GM04504 (cell line): Measurements from ENCODE around the gene OTOF.
"Not testable (repeated sequence)": the region's sequence is repeated elsewhere in the genome, so short reads cannot be mapped to it uniquely, and the experiment has no call there.

Experiments
- DNase-seq: peaks from one replicate; pipeline ENCODE4 v3.0.0-alpha.2; 2012; ENCODE audit warnings: low read depth

The OTOF gene

DNA sequence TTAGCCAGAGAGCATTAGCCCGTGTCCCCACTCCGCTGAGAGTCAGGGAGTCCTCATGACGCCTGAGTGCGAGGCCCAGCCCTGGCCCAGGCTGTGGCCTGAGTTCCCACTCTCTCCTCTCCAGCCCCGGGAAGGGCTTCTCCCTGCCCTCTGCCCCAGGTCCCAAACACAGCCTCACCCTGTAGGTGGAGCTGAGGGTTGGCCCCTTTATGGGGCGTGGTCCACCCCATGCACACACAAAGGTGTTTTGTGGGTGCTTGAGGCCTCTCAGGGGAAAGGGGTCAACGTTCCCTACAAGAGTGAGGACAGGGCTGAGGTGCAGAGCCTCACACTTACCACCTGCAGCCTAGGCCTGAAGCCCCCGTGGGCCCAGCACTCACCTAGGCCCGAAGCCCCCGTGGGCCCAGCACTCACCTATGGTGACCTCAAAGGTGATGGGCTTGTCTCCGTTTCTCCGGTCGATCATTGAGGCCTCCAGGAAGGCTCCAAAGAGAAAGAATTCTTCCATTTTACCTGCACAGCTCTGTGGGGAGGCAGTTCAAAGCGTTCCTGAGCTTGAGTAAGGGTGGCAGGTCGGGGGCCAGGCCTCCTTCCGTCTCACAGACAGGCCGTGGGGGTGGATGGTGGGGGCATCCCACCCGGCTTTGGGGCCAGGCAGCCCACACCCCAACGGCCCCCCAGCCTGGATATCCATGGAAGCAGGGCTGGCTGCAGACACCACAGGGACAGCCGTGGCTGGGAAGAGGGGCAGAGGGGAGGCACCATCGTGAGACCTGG lies 2.1 kb upstream of the OTOF start:
- no peak for DNase-seq

DNA sequence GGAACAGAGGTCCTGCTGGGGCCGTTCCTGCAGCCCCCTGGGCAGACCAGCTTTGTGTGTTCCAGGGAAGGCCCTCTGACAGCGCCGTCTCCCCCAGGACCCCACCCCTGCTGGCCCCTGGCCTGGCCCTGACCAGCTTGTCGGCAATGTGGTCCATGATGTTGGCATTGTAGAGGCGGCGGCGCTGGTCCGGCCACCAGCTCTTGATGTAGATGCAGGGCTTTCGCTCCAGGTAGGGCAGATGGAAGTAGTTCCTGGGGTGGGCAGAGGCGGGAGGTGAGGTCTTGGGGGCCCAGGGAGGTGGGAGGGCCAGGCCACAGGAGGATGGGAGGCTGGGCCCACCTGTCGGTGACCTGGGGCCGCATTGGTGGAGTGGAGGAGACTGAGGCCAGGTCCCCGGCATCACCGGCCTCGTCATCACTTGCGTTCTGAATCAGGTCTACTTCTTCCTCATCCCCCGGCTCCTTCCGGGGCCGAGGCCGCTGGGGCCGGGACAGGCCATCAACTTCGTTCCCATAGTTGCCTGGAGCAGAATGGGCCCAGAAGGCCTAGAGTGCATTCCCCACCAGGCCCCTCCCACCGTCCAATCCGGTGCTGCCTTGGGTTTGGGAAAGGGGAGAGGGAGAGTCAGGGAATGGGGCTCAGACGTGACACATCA lies 1.3 kb upstream of the OTOF start:
- DNase-seq, result no peak

DNA sequence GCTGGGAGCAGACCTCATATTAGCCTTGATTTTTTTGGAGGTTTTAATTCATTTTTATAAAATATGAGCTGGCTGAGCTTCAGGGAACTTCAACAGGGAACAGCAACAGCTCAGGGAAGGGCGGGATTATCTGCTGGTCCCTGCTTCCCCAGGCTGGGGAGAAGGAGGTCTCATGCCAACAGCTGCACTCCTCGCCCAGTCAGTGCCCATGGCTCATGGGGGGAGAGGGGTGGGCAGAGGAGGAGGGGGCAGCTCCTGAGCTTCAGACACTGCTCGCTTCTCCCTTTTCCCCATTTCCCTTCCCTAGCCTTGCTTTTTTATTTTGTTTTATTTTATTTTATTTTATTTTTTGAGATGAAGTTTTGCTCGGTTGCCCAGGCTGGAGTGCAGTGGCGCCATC lies 442 bp upstream of the OTOF start:
- no peak for DNase-seq

DNA sequence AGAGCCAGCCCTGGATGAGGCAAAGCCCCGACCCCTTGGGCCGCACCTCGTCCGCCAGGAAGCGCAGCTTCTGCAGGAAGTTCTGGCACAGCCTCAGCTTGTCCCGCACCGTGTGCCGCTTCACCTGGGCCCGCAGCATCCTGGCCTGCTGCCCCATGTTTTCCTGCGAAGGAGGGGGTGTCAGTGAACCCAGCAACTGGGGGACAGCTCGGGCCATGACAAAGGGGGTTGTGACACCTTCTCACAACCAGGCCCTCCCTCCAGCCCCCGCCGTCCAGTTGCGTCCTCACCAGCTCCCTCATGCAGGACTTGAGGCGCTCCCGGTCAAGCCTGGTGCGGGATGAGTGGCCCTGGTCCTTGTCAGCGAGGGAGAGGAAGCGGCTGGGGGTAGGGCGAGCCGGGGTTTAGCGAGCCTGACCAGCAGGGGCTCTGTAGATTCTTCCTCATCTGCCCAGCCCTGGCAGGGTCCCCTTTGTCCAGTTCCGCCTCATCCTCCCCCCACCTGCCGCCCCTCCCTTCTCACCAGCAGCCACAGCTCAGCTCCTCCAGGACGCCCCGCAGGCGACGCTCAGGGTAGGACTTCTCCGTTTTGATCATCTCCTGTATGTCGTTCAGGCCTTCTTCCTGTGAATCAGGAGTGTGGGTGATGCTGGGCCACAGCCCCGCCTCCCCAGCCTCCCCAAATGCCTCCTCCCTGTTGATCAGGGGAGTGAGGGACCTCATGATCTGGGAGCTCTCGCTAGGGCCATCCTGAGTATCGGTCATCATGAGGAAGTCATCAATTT lies 606 bp downstream of the OTOF start:
- no peak for DNase-seq

DNA sequence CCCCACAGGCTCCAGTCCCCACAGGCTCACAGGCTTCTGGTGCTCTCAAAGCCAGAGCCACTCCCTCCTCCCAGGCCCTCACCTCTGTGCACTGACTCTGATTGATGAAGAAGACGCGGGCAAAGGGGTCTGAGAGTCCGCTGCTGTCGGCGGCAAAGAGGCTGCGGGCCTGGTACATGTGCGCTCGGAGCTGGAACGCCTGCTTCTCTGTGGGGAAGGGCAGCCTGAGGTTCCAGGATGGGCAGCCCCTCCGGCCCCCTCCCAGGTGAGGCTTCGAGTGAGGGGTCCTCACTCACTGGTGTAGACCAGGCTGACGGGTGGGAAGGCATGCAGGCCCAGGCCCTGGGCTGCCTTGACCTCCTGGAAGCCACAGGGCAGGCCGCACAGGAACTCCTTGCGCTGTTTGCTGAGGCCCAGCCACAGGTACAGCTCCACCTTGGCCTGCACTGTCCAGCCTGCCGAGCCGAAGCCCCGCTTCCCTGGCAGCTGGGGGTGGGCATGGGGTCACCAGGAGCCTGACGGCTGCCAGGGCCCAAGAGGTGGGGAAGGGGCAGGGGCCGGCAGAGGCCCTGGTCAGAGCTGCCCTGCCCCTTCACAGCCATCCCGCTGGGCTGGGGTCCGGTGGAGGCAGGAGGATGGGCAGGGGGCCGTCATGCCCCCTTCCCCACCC lies 2.0 kb downstream of the OTOF start:
- DNase-seq, result no peak

DNA sequence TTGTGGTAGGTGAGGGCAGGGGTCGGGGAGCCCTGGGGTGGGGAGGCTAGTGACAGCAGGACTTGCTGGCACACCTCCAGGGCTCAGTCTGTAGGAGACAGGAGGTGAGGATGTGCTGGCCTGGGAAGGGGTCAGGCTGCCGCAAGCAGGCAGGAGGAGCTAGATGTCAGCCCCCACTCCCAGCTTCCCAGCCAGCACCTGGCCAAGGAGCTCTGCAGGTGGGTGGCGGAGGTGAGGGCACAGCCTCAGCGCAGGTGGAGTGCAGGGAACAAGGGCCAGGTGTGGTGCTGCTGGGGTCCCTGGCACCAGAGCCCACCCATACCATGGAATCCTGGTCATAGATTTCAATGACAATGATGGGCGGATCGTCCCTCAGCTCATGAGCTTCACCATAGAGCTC lies 2.9 kb downstream of the OTOF start:
- DNase-seq, result no peak

DNA sequence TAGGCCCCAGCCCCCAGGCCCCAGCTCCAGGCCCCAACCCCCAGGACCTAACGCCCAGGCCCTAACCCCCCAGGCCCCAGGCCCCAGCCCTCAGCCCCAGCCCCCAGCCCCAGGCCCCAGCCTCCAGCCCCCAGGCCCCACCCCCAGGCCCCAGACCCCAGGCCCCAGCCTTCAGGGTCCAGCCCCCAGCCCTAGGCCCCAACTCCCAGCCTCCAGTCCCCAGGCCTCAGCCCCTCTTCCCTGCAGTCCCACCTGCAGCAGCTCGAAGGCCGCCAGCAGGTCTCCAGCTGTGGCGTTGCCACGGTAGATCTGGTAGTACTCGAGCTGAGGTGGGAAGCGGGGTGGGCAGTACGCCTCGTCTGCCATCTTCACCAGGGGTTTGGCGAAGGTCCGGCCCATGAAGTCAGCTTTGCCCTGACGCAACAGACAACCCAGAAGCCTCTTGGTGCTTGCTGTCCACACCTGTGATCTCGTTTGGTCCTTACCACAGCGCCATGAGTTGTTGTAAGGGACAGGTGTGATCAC lies 3.6 kb downstream of the OTOF start:
- no peak for DNase-seq

DNA sequence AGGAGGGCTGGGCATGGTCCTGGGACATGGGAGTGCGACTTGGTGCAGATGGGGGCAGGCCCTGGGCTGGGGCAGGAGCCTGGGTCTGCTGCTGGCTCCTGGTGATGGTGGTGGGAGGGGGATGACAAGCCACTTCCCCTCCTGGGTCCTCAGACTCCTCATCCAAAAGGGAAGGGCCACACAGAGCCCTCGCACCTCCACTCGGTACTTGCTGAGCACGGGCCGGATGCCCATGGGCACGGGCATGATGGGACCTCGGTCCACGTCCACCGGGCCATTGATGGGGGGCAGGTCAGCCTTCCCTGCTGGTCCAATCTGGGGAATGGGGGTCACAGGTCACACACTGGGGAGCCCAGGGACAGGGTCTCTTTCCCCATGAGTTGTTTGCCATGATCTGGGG lies 4.1 kb downstream of the OTOF start:
- no peak for DNase-seq

DNA sequence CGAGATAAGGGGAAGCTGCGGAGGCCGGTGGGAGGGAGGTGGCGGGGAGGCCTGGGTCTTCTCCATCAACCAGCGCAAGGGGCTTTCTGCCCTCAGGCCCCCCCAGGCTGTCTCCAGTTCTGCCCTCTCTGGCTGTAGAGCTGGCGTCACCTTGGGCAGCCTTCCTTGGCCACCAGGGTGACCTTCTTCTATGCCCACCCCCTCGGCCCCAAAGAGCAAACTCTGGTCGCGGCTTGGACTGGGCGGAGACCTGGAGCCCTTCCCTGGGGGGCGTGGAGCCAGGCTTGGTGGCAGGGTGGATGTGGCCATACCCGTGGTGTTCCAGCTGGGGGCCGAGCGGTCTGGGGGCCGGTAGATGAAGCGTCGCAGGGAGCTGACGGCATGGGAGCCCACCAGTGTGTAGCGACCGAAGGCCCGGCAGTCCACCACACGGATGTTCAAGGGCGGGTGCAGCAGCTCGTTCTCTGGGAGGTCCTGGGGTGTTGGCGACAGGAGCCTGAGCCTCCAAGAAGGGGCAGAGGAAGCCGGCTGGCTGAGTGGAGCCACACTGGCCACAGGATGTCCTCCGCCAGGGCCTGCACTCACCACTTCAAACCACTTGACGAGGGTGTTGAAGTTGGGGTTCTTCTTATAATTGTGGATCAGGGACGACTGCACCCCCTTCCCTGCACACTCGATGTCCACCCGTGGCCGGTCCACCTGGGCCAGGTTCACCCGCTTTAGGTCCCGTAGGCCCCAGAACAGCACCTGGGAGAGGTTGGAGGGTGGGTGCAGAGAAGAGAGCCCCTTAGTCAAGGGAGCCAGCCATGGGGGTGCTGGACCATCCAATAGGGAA lies 4.9 kb downstream of the OTOF start:
- DNase-seq, result no peak

DNA sequence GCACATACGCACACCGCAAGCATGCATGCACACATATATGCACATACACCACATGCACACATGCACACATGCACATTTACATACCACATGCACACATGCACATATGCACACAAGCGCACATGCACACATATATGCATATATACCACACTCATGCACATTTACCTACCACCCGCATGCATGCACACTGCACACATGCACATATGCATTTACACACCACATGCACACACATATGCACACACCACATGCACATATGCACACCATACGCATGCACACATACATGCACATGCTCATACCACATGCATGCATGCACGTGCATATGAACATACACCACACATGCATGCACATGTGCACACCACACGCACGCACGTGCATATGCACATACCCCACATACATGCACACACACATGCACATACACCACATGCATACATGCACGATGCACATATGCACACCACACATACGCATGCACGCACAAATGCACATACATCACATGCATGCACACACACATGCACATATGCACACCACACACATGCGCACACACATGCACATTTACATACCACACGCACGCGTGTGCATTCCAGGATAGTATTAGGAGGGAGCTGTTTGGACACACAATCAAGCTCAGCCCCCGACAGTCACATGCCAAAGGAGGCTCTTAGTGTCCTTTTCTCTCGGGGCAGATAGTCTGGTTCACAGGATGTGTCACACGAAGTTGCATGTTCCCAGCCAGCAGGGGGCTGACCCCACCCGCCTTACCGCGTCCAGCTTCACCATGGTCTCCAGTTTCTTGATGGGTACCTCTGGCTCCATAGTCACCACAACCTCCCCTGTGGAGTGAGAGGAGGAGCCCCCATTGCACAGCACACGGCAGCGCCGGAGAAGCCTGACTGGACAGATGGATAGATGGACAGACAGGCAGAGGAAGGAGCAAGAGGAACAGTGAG lies 5.9 kb downstream of the OTOF start:
- no peak for DNase-seq

DNA sequence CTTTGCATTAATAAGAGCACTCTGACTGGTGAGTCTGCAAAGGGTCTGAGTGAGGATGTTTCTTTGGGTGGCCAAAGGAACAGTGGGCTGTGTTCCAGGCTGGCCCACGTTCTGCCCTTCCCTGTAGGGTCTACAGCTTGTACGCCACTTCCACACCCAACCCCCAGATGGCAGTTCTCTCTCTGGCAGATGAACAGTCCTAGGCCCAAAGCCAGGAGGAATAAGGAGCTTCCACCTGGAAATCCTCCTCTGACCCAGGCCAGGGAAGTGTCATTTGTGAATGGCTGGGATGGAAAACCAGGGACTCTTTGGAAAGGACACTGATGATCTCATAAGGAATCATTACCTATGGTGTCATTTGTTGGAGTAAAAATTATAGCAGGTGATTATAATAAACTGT lies 6.6 kb downstream of the OTOF start:
- no peak for DNase-seq

DNA sequence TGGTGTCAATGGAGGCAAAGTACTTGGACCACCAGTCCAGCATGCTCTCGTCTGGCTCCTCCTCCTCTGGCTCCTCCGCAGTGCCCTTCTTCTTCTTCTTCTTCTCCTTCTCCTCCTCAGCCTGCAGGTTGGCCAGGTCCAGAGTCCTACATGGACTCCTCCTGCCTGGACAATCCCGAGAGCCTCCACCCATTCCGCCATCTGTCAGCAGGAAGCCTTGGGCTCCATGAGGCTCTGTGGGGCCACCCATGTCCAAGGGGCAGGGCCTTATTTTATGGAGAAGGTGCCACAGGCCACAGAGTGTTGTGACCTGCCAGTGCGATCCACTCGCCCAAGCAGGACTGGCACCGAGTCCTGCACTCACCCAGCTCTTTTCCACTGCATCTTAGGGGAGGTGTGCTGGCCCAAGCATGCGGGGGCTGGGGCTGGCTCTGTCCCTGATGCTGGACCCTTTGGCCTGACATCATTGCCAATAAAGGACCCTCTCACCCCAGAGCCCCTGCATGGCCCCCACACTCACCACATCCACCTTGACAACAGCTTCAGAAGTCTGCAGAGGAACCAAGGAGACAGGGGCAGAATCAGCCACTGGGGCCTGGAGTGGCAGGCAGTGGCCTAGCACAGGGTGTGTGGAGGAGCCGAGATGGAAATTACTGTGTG lies 7.2 kb downstream of the OTOF start:
- DNase-seq, result no peak

DNA sequence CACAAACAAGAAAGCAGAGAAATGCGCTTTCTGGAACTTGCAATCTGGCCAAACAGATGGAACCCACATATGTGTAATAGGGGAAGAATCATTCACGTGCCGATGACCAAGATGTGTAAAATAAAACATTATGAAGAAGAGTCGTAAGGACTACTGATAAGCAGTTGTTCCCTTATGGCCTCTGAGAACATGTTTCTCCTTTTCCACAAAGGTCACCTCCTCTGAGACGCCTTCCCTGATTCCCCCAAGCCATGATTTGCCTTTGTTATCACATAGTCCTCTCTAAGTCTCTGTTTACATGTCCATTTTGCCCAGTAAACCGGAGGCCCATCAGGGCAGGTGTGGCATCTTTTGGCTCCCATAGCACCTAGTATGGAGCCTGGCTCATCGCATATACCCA lies 8.0 kb downstream of the OTOF start:
- DNase-seq, result no peak

DNA sequence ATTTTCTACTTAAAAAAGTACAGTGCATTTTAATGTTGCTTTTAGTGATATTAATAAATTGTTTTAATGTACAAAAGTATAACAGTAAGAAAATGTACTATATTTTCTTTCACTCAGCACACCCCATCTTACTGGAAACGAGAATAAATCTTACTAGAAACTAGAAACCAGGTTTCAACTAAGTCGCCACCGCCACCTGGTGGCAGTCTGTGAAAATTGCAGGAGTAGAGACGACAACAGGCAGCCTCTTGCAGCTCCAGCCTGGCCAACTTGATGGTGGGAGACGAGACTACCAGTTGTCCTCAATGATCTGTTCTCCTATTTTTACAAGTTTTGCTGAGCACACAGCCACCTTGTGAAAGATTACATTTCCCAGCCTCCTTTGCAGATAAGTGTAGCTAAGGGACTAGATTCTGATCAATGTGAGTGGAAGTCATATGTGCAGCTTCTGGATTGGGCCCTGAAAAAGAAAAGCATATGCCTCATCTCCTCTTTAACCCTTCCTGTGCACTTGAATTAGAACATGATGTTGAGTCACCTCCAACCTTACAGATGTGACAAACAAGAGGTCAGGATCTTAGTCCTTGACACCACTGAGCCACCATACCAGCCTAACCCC lies 8.7 kb downstream of the OTOF start:
- peak; percentile 8 for DNase-seq

DNA sequence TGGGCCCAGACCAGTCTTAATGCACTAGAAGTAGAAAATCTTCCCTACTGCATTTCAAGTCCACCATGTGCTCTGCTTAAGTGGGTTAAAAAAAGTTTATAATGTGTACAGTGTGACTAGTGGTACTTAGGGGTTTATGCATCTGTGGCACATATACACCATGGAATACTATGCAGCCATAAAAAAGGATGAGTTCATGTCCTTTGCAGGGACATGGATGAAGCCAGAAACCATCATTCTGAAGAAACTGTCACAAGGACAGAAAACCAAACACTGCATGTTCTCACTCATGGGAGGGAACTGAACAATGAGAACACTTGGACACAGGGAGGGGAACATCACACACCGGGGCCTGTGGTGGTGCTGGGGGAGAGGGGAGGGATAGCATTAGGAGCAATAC lies 9.4 kb downstream of the OTOF start:
- not testable (repeated sequence) for DNase-seq

DNA sequence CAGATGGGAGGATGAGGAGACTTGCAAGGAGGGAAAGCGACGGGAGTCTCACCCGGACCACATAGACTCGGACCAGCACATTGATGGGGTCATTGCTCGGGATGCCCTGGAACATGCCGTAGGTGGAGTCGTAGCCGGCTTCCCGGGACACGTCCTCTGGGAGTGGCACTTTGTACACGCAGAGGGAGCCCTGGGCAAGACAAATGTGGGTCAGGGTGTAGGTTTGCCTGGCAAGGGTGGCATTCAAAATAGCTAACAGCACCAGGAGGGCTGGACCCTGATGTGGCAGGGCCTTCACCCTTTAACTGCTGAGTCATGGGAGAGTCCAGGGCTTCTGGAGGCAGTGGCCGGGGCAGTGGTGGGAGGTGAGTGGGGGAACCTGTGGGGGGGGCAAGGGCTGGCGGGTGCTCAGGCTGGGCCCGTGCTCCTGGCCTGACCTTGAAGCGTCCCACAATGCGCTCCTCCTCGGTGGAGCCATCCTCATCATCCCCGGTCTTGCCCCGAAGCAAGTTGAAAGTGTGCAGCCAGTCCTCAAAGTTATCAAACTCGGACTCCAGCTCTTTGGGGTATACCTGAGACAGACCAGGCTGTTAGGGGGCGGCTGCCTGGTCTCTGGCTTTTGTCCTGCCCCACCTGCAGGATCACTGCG lies 11.1 kb downstream of the OTOF start:
- no peak for DNase-seq

DNA sequence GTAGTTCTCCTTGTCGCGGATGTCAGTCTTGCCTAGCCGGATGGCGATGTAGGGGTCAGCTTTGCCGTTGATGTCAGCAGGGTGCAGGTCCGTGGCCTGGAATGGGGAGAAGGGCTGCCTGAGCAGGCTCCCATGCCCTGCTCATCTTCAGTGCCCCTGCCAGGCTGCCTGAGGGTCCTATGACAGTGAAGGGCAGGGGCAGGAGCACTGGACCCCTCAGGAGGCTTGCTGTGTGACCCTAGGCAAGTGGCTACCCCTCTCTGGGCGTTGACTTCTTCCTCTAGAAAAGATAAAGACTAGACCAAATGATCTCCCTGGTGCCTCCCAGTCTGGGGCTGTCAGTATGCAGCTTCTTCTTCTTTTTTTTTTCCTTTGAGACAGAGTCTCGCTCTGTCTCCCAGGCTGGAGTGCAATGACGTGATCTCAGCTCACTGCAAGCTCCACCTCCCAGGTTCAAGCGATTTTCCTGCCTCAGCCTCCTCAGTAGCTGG lies 11.9 kb downstream of the OTOF start:
- DNase-seq, result no peak

DNA sequence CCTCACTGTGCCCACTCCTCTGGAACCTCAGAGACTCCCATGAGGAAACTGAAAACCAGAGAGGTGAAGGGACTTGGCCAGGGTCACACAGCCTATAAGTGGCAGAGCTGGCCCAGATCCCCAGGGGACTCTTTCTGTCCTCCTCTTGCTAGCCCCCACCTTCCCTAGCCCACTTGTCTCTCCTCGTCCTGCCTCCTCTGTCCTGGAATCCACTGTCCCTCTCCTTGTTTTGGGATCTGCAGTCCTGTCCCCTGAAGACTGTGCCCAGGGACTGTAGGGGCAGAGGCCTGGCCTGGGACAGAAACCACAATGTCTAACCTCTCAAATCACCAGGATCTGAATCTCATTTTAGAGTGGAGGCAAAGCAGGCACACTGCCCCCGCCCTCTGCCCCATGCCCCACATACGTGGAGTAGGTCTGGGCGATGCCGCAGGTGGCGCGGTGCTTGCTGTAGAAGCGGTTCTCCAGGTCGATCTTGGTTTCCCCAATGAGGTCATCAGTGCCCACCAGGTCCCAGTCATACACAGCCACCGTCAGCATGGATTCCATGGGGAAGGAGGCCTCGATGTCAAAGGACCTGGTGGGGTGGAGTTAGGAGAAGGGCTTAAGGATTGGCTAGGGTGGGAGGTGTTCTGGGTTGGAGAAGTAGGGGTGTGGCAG lies 12.5 kb downstream of the OTOF start:
- DNase-seq, result no peak
